Central memory CD8-positive, alpha-beta T cell (primary cell): ENCODE measurements around the gene MTA2.
"Not testable (repeated sequence)": the region's sequence is repeated elsewhere in the genome, so short reads cannot be mapped to it uniquely, and the experiment has no call there.

Experiments used
- ATAC-seq: fragments of 150-1000 bp; cut with Tn5 transposase; replicated peaks from 2 replicates; pipeline ENCODE4 v1.10.0; 2022; ENCODE audit warnings: mild to moderate bottlenecking, moderate FRiP score, moderate number of reproducible peaks; ENCODE audit not compliant: poor library complexity, severe bottlenecking; ENCODE audit errors: extremely low read depth
- DNase-seq, 2 donors: peaks; one replicate each; pipeline ENCODE4 v3.0.0; 2021; ENCODE audit warnings: low spot score in 2 of 2
- H3K27ac Mint-ChIP-seq: one replicate; pipeline ENCODE4 v1.8.0; 2022; ENCODE audit warnings: low read depth, mild to moderate bottlenecking, moderate library complexity, mixed read lengths
- H3K27me3 Mint-ChIP-seq: one replicate; pipeline ENCODE4 v1.8.0; 2022; ENCODE audit warnings: mixed read lengths
- H3K36me3 Mint-ChIP-seq: one replicate; pipeline ENCODE4 v1.8.0; 2022; ENCODE audit warnings: mild to moderate bottlenecking, moderate library complexity, mixed read lengths; ENCODE audit not compliant: insufficient read depth
- H3K4me1 Mint-ChIP-seq: one replicate; pipeline ENCODE4 v1.8.0; 2022; ENCODE audit warnings: mixed read lengths
- H3K4me3 Mint-ChIP-seq: one replicate; pipeline ENCODE4 v1.8.0; 2022; ENCODE audit warnings: mild to moderate bottlenecking, moderate library complexity, mixed read lengths
- H3K9me3 Mint-ChIP-seq: one replicate; pipeline ENCODE4 v1.8.0; 2022; ENCODE audit warnings: mixed read lengths

MTA2 gene

DNA sequence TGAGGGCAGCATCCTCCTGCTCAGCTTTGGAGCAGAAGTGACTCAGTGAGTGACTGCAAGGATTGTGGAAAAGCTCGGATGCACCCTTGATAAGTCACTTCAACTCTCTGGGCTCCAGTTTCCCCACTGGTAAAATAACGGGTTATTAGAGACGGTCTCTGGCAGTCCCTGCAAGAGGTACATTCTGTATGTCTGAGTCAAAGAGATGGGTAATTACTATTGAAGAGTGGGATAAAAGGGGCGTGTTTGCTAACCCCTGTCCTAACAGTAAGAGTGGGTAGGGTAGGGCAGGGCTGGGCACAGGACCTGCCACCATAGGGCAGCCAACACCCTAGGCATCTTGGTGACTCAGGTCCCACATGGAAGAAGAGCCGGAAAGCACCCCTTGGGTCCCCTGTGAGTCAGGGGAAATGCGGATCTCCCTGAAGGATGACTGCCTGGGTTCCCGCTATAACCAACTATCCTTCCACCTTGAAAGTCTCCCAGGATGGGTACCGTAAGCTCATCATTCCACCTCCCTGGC is 47.8 kb downstream of the MTA2 start:
- no peaks in the 10 kb centered on the region for H3K27me3 Mint-ChIP-seq
- ATAC-seq = no peak
- H3K4me1 Mint-ChIP-seq = peaks cover 78% of the 10 kb centered on the region
- H3K27ac Mint-ChIP-seq = peak overlapping the region; percentile 97
- H3K4me3 Mint-ChIP-seq = peak overlapping the region; percentile 78
- DNase-seq = no peak
- no peaks in the 10 kb centered on the region for H3K9me3 Mint-ChIP-seq
- peaks cover 42% of the 10 kb centered on the region for H3K36me3 Mint-ChIP-seq

DNA sequence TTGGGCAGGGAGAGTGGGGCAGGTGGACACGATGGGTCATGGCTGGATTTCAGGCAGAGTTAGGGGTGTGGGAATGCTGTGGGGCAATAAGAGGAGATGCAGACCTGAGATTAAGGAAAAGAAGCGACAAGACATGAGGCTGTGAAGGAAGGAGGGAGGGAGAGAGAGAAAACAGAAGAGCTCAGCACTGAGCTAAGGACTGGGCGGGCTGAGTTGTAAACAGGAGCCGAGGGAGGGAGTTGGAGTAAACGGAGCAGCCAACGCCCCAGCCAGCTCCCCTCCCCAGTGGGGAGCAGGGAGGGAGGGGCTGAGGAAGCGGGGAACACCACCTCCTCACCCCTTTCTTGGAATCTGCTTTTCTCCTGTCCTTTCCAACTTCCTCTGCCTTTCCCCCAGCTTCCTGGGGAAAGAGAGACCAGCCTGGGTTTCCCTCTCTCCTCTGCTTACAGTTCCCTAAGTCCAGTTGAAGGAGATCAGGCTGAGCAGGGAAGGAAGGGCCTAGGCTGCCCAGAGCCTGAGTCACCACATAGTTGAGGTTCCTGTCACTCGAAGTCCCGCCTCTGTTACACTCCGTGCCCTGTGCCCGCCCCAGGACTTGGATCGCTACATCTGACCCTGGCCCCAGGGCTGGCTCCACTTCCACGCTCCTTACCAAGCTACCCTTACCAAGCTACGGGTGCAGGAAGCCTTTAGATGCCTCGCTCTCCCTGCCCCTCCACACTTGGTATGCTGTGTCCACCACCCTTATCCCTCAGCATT is 48.4 kb downstream of the MTA2 start:
- peak overlapping the region; percentile 78 for H3K4me3 Mint-ChIP-seq
- H3K27ac Mint-ChIP-seq = peak overlapping the region; percentile 97
- H3K27me3 Mint-ChIP-seq = no peaks in the 10 kb centered on the region
- H3K9me3 Mint-ChIP-seq = no peaks in the 10 kb centered on the region
- ATAC-seq = no peak
- DNase-seq = no peak
- peaks cover 77% of the 10 kb centered on the region for H3K4me1 Mint-ChIP-seq
- peaks cover 40% of the 10 kb centered on the region for H3K36me3 Mint-ChIP-seq

DNA sequence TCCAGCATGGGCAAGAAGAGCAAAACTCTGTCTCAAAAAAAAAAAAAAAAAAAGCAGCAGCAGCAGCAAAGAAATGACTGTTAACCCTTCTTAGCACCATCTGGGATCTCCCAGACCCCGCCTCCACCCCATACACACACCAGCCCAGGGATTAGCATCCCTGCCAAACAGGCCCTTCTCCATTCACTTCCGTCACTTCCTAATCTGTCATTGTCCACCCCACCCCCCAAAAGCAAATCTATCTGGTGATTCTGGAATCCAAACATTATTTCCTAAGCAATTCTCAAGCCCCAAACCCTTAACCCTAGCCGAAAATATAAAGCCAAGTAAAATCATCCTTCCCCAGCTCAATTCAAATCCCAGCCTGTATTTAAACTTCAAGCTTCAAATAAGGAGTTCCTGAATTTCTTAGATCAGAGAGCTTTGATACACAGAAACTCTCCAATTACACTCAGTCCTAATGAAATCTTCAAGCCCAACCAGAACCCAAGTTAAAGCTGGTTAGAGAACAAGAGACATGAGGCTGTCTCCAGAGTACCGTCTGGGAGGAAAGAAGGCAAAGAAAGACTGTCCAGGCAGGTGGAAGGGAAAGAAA is 49.1 kb downstream of the MTA2 start:
- ATAC-seq (no peak), DNase-seq (no peak)
- Mint-ChIP-seq H3K27me3 (no peaks in the 10 kb centered on the region), H3K36me3 (peaks cover 43% of the 10 kb centered on the region), H3K4me1 (peaks cover 79% of the 10 kb centered on the region), H3K9me3 (no peaks in the 10 kb centered on the region), H3K27ac (peak overlapping the region; percentile 97), H3K4me3 (peak overlapping the region; percentile 78)

GRCh38 chr11:62550478-62550877 is 51.2 kb downstream of the MTA2 start:
- Mint-ChIP-seq H3K4me1 (peaks cover 64% of the 10 kb centered on the region), H3K27ac (peak overlapping the region; percentile 97), H3K36me3 (peaks cover 44% of the 10 kb centered on the region), H3K4me3 (peak overlapping the region; percentile 78)
- ATAC-seq, H3K27me3 Mint-ChIP-seq, DNase-seq, H3K9me3 Mint-ChIP-seq: not testable (repeated sequence)

GRCh38 chr11:62548545-62549335 is 52.9 kb downstream of the MTA2 start:
- ATAC-seq (no peak), DNase-seq (no peak)
- H3K4me3 Mint-ChIP-seq = peak overlapping the region; percentile 99
- H3K27ac Mint-ChIP-seq = peak overlapping the region; percentile 96
- H3K36me3 Mint-ChIP-seq = peaks cover 53% of the 10 kb centered on the region
- peaks cover 64% of the 10 kb centered on the region for H3K4me1 Mint-ChIP-seq
- no peaks in the 10 kb centered on the region for H3K9me3 Mint-ChIP-seq
- no peaks in the 10 kb centered on the region for H3K27me3 Mint-ChIP-seq

- Mint-ChIP-seq H3K27ac (peak overlapping the region; percentile 96), H3K9me3 (no peaks in the 10 kb centered on the region), H3K36me3 (peaks cover 60% of the 10 kb centered on the region), H3K4me1 (peaks cover 64% of the 10 kb centered on the region), H3K27me3 (no peaks in the 10 kb centered on the region), H3K4me3 (peak overlapping the region; percentile 99)
- ATAC-seq = no peak
- no peak for DNase-seq
These were observed 53.9 kb downstream of the MTA2 start for GRCh38 chr11:62547691-62548281.

DNA sequence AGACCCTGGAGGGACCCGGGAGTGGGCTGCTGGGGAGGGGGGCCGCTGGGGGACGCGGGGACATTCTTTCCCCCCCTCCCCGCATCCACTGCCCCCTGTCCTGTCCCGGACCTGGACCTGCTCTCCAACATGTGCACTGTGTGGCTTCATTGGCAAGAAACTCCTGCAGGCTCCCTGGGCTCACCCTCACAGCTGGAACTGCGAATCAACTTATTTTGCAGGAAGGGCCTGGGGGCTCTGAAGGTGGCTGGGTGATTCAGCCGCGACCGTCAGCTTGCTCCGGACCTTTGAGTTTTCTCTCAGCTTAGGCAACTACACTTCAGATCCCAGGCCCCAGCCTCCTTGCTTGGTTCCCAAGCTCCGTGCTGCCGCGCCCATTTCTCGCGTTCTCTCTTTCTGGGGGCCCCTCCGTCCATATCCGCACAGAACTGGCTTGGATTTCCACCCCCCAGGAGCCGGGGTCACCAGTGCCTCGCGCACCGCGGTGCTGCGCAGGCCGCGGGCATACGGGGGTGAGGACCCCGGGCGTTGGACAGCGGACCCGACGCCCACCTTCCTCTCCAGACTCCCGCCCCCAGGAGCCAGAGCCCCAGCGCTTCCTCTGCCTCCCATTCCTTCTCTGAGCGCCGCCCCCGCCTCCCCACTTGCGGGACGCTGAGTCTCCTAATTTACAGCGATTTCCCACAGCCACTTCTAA is 54.6 kb downstream of the MTA2 start:
- Mint-ChIP-seq H3K4me1 (peaks cover 64% of the 10 kb centered on the region), H3K27ac (peak overlapping the region; percentile 96)

DNA sequence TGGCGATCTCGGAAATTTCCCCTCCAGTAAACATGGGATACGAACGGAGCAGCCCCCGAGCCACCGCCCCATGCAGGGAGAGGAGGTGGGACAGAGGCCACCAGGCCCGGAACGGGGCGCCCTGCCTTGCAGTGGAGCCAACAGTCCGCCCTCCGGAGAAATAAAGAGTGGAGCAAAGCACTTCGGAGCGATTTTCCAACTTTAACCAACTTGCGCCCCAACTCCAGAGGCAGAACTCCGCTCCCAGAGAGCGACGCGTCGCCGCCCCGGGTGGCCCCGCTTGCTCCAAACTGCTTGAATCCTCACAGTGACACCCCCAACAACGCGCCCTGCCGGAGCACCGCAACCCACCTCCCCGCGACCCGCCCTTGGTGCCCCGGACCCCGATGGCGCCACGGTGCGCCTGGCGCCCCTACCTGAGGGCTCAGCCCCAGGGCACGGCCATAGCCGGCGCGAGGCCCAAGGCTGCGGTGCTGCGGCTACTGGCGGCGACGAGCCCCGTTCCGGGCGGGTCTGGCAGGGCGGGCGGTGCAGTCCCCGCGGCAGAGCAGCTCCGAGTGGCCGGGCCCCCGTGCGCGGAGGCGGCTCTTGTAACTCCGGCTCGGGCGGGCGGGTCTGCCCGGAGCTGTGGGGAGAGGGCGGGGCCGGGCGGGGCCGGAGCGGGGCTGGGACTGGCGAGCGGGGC is 55.3 kb downstream of the MTA2 start, which contains the start of gene AHNAK:
AHNAK (minus strand) TSS at position 563 of the 685 bp plus-strand sequence. CDS start 10,708 bp downstream, outside the sequence.
- ATAC-seq (peak; percentile 37), DNase-seq (peak in 1 of 2 donors; percentile 66)
- Mint-ChIP-seq H3K4me1 (peaks cover 64% of the 10 kb centered on the region), H3K9me3 (no peaks in the 10 kb centered on the region), H3K27ac (peak within 1 kb of the TSS; percentile 96), H3K36me3 (peaks cover 61% of the 10 kb centered on the region), H3K27me3 (no peaks in the 10 kb centered on the region), H3K4me3 (peak within 1 kb of the TSS; percentile 99)

More for the DNA sequence above, 54.6 kb downstream of the MTA2 start:
- Mint-ChIP-seq H3K9me3 (no peaks in the 10 kb centered on the region), H3K36me3 (peaks cover 61% of the 10 kb centered on the region), H3K27me3 (no peaks in the 10 kb centered on the region), H3K4me3 (peak overlapping the region; percentile 99)
- DNase-seq (no peak), ATAC-seq (no peak)

DNA sequence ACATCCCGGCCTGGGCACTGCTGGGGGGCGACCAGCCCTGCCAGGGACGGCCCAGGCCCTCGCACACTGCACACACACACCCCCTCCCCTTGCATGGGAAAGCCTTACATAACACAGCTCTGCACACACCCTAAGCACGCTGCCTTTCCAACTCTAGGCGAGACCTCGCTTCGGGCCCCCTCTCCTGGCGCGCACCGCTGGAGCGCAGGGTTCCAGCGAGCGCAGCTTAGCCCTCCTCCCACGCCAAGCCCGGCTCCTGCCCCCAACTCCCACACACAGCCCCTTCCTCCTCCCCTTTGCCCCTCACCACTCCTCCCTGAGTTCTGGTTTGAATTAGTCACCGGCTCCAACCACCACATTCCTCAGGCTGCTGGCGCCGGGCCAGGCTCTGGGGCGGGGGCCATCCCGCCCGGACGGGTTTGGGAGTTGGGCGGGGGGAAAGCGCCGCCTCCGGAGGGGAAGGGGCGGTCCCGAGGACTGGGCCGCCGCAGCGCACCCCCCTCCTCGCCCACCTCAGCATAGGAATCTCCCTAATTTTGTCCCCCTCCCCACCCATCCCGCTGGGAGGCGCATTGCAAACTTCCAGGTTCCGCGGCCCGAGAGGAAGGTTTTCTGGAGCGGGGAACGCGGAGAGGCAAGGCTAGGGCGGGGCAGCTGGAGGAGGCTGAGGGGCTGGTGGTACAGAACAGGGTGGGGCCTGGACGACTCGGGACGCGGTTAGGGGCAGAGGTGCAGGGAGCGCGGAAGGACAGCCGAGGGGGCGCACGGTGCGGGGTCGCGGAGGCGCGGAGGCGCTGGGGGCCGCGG is 56.0 kb downstream of the MTA2 start:
- Mint-ChIP-seq H3K9me3 (no peaks in the 10 kb centered on the region), H3K4me1 (peaks cover 64% of the 10 kb centered on the region), H3K4me3 (peak overlapping the region; percentile 99), H3K36me3 (peaks cover 67% of the 10 kb centered on the region), H3K27ac (peak overlapping the region; percentile 96), H3K27me3 (no peaks in the 10 kb centered on the region)
- DNase-seq (no peak), ATAC-seq (peak; percentile 17)

DNA sequence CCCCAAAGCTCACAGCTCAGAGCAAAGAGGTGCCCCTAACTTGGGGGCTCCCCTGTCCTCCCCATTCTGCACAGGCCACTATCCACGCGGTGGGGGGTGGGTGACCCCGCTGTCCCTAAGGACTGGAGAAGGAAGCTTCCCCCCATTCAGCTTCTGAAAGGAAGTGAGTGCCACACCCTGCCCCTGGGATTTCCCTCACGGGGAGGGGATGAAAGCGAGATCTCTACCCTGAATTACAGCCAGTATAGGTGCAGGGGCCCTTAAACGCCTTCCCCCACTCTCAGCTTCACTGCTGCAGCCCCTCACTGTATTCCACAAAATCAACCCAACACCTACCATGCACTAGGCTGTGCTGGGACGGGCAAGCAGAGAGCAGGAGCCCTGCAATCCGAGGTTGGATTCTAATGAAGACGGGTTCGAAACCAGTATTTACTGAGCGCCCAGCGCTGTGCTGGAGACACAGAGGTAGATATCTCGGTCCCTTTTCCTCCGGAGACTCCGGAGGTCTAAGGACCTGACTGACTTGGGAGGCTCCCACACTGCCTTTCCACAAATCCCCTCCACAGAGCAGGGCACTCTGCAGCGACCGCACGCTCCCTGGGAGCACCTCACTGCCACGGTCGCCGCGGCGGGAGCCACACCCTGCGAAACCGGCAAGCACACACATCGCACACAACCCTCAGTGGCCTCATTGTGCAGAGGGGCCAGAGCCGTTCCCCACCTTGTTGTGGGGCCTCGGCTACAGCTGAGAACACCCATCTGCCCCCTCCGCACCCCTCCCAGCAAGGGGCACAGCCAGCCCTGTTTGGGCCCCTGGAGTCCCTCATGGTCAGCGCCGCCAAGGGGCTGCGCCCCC is 56.9 kb downstream of the MTA2 start:
- H3K27me3 Mint-ChIP-seq = no peaks in the 10 kb centered on the region
- H3K4me1 Mint-ChIP-seq = peaks cover 63% of the 10 kb centered on the region
- peak overlapping the region; percentile 96 for H3K27ac Mint-ChIP-seq
- DNase-seq = no peak
- H3K9me3 Mint-ChIP-seq = no peaks in the 10 kb centered on the region
- H3K36me3 Mint-ChIP-seq = peaks cover 65% of the 10 kb centered on the region
- peak overlapping the region; percentile 99 for H3K4me3 Mint-ChIP-seq
- ATAC-seq = no peak
